Central memory CD8-positive, alpha-beta T cell (primary cell): ENCODE measurements around the gene TELO2.

ENCODE experiments used
- ATAC-seq: fragments of 150-1000 bp; cut with Tn5 transposase; replicated peaks from 2 replicates; pipeline ENCODE4 v1.10.0; 2022; ENCODE audit warnings: mild to moderate bottlenecking, moderate FRiP score, moderate number of reproducible peaks; ENCODE audit not compliant: poor library complexity, severe bottlenecking; ENCODE audit errors: extremely low read depth
- DNase-seq, 2 donors: peaks; one replicate each; pipeline ENCODE4 v3.0.0; 2021; ENCODE audit warnings: low spot score in 2 of 2
- H3K27ac Mint-ChIP-seq: one replicate; pipeline ENCODE4 v1.8.0; 2022; ENCODE audit warnings: low read depth, mild to moderate bottlenecking, moderate library complexity, mixed read lengths
- H3K27me3 Mint-ChIP-seq: one replicate; pipeline ENCODE4 v1.8.0; 2022; ENCODE audit warnings: mixed read lengths
- H3K36me3 Mint-ChIP-seq: one replicate; pipeline ENCODE4 v1.8.0; 2022; ENCODE audit warnings: mild to moderate bottlenecking, moderate library complexity, mixed read lengths; ENCODE audit not compliant: insufficient read depth
- H3K4me1 Mint-ChIP-seq: one replicate; pipeline ENCODE4 v1.8.0; 2022; ENCODE audit warnings: mixed read lengths
- H3K4me3 Mint-ChIP-seq: one replicate; pipeline ENCODE4 v1.8.0; 2022; ENCODE audit warnings: mild to moderate bottlenecking, moderate library complexity, mixed read lengths
- H3K9me3 Mint-ChIP-seq: one replicate; pipeline ENCODE4 v1.8.0; 2022; ENCODE audit warnings: mixed read lengths

TELO2 gene

DNA sequence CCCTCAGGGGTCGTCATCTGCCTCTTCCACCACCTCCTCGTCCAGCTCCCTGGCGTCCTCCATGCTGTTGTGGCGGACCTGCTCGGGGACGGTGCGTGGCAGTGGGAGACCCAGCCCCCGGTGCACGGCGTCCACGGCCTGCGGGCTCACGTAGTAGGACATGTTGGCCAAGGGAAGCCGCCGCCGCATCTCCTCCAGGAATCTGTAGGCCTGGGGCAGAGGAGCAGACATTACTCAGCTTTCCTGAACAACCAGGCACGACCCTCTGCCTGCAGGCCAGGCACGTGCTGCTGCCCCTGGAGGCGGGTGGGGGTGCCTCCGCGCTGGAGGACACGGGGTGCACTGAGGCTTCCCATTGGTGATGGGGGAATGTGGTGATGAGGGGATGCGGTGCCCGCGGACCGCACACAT is 17.8 kb downstream of the TELO2 start:
- ATAC-seq (no peak), DNase-seq (no peak)
- H3K27ac Mint-ChIP-seq: no peak overlapping the region
- H3K36me3 Mint-ChIP-seq: peaks cover 4% of the 10 kb centered on the region
- H3K4me3 Mint-ChIP-seq: no peak overlapping the region
- no peaks in the 10 kb centered on the region for H3K27me3 Mint-ChIP-seq
- H3K9me3 Mint-ChIP-seq: no peaks in the 10 kb centered on the region
- H3K4me1 Mint-ChIP-seq: no peaks in the 10 kb centered on the region

DNA sequence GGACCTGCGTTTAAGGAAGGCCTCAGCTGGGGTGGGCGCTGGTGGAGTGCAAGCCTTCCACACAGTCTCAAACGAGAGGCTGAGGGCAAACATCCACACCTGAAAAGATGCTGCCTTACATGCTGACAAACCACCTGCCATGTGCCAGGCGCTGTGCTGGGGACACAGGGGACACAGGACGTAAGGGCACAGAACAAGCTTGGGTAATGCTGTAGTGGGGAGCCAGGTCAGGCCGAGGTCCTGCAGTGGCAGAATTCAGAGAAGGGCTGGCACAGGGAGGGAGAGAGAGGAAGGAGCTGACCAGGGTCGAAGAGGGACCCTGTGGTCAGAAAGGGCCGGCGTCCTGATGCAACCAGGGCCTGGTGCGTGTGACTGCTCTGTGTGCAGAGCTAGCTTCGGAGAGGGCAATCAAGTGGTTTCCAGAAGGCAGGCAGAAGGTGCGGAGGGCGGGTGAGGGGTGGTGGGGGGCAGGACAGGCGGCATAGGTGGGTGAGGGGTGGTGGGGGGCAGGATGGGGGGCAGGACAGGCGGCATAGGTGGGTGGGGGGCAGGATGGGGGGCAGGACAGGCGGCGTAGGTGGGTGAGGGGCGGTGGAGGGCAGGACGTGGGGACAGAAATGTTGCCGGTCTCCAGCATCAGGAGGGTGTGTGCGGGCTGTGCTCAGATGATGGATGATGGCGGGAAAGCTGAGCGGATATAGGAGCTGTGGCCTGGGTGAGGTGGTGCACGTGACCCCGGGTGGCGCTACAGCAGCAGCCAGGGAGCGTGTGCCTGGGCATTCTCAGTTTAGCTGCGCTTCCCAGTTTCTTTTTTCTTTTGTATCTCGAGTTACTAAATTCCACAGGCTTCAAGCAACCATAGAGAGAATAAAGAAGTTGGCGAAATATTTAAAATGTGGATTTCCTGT is 18.8 kb downstream of the TELO2 start:
- DNase-seq: no peak
- Mint-ChIP-seq H3K27ac (peak overlapping the region; percentile 69), H3K4me1 (no peaks in the 10 kb centered on the region), H3K27me3 (no peaks in the 10 kb centered on the region), H3K9me3 (no peaks in the 10 kb centered on the region), H3K36me3 (peaks cover 4% of the 10 kb centered on the region), H3K4me3 (no peak overlapping the region)
- ATAC-seq: no peak

DNA sequence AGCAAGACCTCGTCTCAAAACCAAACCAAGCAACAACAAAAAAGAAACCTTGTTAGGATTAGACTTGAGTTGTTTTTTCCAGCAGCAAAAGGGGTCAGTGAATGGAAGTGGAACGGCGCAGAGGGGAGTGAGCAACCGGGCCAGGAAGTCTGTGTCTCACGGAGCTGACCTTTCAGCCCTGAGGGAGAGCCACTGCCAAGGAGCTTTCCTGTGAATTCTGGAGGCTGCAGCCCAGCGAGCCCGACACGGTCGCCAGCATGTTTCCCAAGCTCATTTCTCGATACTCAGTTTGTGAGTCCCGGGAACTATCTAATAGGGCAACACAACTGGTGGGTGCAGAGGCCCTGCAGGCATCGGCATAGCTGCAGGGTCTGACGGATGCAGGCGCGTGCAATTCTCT is 19.6 kb downstream of the TELO2 start:
- H3K36me3 Mint-ChIP-seq: peaks cover 2% of the 10 kb centered on the region
- no peak overlapping the region for H3K4me3 Mint-ChIP-seq
- H3K4me1 Mint-ChIP-seq: no peaks in the 10 kb centered on the region
- no peaks in the 10 kb centered on the region for H3K27me3 Mint-ChIP-seq
- peak overlapping the region; percentile 69 for H3K27ac Mint-ChIP-seq
- H3K9me3 Mint-ChIP-seq: no peaks in the 10 kb centered on the region
- DNase-seq: no peak
- ATAC-seq: no peak

DNA sequence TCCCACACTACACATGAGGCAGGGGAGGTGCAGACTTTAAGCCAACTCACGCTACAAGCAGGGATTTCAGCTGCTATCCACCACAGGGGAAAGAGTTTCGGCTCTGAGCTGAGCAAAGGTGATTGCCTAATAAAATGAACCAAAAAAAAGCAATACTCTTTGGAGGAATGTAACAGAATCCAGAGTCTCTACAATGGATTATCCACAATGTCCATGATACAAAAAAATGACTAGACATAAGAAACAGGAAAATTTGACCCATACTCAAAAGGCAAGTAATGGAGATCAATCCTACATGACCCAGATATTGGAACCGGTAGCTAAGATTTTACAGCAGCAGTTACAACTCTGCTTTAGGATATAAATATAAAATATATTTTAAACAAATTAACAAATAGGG is 21.3 kb downstream of the TELO2 start:
- ATAC-seq (no peak), DNase-seq (no peak)
- no peak overlapping the region for H3K27ac Mint-ChIP-seq
- no peak overlapping the region for H3K4me3 Mint-ChIP-seq
- no peaks in the 10 kb centered on the region for H3K27me3 Mint-ChIP-seq
- no peaks in the 10 kb centered on the region for H3K9me3 Mint-ChIP-seq
- H3K4me1 Mint-ChIP-seq: no peaks in the 10 kb centered on the region
- no peaks in the 10 kb centered on the region for H3K36me3 Mint-ChIP-seq

DNA sequence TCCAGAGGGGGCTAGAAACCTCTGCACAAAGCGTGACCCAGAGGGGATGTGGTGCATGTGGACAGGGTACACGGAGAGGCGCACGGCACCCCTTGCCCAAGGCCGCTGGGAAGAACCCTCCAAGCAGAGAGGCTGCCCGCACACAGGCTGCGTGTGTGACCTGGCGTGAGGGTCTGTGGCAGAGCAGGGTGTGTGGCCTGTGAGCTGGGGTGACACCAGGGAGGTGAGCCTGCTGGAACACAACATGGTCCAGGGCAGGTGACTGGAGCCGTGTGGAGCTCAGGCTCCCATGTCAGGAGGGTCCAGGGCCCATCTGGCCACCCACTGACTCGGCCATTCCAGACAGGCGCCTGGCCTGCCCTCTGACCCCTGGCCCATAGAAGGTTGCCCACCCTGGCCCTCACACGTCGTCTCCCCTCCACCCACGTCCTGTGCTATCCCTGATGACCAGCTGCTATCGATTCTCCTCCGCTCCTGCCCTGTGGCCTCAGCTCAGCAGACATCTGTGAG is 25.5 kb downstream of the TELO2 start:
- no peak overlapping the region for H3K4me3 Mint-ChIP-seq
- H3K27ac Mint-ChIP-seq: no peak overlapping the region
- H3K36me3 Mint-ChIP-seq: peaks cover 3% of the 10 kb centered on the region
- ATAC-seq (no peak), DNase-seq (no peak)
- no peaks in the 10 kb centered on the region for H3K9me3 Mint-ChIP-seq
- no peaks in the 10 kb centered on the region for H3K27me3 Mint-ChIP-seq
- no peaks in the 10 kb centered on the region for H3K4me1 Mint-ChIP-seq

DNA sequence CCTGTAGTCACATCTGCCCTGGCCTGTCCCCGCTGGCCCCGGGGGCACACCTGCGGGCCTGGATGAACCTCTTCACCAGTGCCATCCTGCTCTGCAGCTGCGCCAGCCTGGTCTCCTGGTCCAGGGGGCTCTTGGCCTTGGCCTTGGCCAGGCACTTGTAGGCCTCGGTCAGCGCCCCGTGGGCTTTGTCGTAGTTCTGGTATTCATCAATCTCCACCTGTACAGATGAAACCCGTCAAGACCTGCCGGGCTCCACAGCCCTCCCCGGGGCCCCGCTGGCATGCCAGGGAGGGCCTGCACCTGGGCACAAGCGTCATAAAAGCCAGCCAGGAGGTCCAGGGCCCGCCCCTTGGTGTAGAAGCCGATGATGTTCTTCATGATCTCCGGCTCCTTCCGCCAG is 26.7 kb downstream of the TELO2 start:
- H3K4me1 Mint-ChIP-seq: no peaks in the 10 kb centered on the region
- H3K9me3 Mint-ChIP-seq: no peaks in the 10 kb centered on the region
- no peak for DNase-seq
- no peak overlapping the region for H3K27ac Mint-ChIP-seq
- ATAC-seq: no peak
- H3K4me3 Mint-ChIP-seq: no peak overlapping the region
- H3K27me3 Mint-ChIP-seq: no peaks in the 10 kb centered on the region
- H3K36me3 Mint-ChIP-seq: peaks cover 3% of the 10 kb centered on the region

DNA sequence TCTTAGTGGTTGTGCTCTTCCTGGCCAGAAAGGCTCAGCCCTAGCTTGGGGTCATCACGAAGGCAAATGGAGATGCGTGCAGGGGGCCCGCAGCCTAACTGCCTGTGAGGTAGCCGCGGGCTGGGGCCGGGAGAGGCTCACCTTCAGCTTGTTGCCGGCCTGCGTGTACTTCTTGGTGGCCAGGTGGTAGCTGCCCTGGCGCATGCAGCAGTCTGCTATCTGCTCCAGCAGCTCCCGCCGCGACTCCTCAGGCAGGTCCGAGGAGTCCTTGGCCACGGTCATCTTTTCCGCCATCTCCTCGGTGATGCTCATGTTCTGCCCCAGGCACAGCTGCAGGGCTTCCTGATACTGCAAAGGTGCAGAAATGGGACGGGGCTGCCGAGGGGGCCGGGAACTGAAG is 27.3 kb downstream of the TELO2 start:
- H3K27ac Mint-ChIP-seq: no peak overlapping the region
- no peaks in the 10 kb centered on the region for H3K9me3 Mint-ChIP-seq
- peaks cover 3% of the 10 kb centered on the region for H3K36me3 Mint-ChIP-seq
- no peaks in the 10 kb centered on the region for H3K27me3 Mint-ChIP-seq
- no peak overlapping the region for H3K4me3 Mint-ChIP-seq
- H3K4me1 Mint-ChIP-seq: no peaks in the 10 kb centered on the region
- no peak for ATAC-seq
- DNase-seq: no peak

DNA sequence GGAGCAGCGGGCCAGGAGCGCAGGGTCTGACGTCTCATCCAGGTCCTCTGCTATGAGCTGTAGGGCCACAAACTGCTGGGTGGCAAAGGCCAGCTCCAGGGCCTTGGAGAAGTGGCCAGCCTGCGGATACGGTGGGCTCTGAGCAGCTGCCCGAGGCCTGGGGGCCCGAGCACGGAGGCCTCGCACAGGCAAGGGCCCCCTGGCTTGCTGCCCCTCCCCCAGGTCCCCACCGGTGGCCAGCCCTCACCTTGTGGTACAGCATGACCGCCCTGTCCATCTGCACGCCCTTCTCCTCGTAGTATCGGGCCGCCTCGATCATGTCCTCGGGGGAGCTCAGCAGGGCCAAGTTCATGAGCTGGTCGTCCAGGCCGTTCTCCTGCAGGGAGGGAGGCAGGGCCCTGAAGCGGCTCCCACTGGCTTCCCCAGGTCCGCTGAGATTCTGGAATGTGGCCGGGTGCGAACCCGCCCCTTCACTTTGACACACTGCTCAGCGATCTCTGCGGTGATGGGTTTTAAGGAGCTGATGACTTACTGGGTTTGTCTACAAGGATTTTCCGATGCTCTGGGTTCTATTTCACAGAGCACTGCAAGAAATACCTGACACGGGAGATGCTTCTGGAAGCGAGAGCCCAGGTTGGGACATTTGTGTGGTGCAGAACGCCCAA is 30.6 kb downstream of the TELO2 start:
- peaks cover 3% of the 10 kb centered on the region for H3K36me3 Mint-ChIP-seq
- H3K9me3 Mint-ChIP-seq: no peaks in the 10 kb centered on the region
- H3K4me3 Mint-ChIP-seq: no peak overlapping the region
- ATAC-seq: no peak
- DNase-seq: no peak
- no peak overlapping the region for H3K27ac Mint-ChIP-seq
- H3K27me3 Mint-ChIP-seq: no peaks in the 10 kb centered on the region
- peaks cover 11% of the 10 kb centered on the region for H3K4me1 Mint-ChIP-seq

DNA sequence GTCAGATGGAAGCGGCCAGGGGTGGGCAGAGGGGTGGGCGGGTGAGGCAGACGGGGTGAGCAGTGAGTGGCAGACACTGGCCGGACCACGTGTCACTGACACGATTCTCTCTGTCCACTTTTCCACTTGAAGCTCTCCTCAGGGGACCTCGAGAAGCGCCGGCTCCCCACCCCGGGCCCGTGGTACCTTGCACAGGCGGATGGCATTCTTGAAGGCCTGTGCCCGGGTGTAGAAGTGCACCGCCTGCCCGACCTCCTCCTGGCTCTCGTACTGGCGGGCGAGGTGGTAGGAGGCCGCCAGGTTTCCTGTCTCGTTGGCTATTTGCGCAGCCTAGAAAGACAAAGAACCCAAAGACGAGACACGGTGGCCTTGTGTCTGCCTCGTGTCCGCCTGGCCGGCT is 31.2 kb downstream of the TELO2 start:
- Mint-ChIP-seq H3K4me3 (no peak overlapping the region), H3K9me3 (no peaks in the 10 kb centered on the region), H3K4me1 (peaks cover 11% of the 10 kb centered on the region), H3K36me3 (peaks cover 3% of the 10 kb centered on the region), H3K27ac (no peak overlapping the region), H3K27me3 (no peaks in the 10 kb centered on the region)
- ATAC-seq (no peak), DNase-seq (no peak)

DNA sequence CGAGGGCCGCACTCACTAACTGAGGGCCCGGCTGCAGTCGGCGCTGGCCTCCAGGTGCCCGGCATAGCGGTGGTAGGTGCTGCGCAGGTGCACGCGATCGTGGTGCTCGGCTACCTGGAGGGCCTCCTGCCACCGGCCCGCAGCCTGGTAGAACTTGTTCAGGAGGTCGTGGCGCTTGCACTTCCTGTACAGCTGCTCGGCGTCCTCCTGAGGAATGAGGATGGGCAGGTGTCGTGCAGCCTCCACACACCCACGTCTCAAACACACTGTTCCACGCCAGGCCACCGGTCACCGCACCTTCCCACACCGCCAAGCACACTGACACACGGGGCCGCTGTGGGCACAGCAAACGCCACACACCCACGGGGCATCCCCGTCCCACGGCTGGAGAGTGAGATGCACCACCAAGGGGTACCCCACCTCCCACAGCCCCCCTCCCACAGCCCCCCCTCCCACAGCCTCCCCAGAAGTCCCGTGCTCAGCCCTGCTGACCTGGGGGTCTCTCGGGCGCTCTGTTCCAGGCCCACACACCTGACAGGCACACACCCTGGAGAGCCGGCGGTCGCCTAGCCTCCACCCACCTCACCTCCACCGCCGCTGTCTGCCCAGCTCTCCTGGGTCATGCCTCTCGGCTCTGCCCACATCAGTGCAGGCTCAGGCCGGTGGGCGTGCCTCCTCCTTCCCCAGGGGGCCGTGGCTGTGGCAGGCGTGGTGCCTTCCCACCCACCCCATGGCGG is 32.9 kb downstream of the TELO2 start:
- no peaks in the 10 kb centered on the region for H3K9me3 Mint-ChIP-seq
- no peak overlapping the region for H3K27ac Mint-ChIP-seq
- peaks cover 11% of the 10 kb centered on the region for H3K4me1 Mint-ChIP-seq
- no peaks in the 10 kb centered on the region for H3K27me3 Mint-ChIP-seq
- DNase-seq: no peak
- ATAC-seq: peak; percentile 41
- H3K36me3 Mint-ChIP-seq: peaks cover 2% of the 10 kb centered on the region
- peak overlapping the region; percentile 56 for H3K4me3 Mint-ChIP-seq

DNA sequence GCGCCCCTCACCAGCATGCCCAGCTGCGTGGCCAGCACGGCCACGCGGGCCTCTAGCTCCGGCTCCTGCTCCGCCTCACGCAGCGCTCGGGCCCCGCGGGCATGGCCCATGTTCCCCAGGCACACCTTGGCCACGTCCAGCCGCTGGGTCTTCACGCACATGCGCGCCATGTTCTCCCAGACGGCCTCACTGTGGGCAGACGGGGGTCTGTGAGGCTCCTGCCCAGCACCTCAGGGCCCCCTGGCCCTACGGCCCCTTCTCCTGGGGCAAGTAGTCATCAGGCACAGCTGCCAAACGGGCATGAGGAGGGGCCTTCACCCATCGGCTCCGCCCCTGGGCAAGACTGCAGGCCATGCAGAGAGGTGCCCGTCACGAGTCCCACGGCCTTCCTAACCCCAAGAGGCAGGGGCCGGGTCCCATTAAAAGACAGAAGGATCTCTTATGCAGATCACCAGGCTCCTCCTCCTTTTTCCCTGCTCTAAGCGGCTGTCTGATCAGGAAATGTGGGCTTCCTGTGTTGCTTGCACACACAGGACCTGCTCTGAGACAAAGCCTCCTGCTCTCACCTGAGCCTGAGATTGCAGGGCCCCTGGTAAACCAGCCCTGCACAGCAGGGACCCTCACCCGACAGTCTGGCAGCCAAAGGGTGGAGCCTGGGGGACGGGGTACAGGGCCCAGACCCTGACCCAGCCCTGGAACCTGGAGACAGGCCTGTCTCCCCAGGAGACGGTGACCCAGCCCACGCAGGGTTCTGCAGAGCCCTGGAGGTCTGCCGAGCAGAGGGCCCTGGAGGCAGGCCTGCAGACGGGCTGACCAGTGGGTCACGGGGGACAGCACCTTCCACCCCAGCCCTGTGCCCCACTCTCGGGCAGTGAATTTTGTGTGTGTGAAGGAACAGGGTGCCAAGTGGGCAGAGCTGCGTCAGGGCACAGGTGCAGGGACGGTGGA is 33.7 kb downstream of the TELO2 start:
- DNase-seq (no peak), ATAC-seq (peak; percentile 69)

More for the DNA sequence above, 33.7 kb downstream of the TELO2 start:
- peaks cover 11% of the 10 kb centered on the region for H3K4me1 Mint-ChIP-seq
- H3K27me3 Mint-ChIP-seq: no peaks in the 10 kb centered on the region
- H3K9me3 Mint-ChIP-seq: no peaks in the 10 kb centered on the region
- H3K4me3 Mint-ChIP-seq: peak overlapping the region; percentile 56
- peaks cover 2% of the 10 kb centered on the region for H3K36me3 Mint-ChIP-seq
- peak overlapping the region; percentile 29 for H3K27ac Mint-ChIP-seq
